Measurements from ENCODE around the gene ALDOB.

Gene ALDOB

GRCh38 chr9:101417389-101417788 lies 18.2 kb downstream of the ALDOB start:
- CTCF ChIA-PET, result interaction anchor here (1.2 kb wide), 1 partner anchor 42 kb away, joined by 4 read pairs; no protein-coding TSS in a partner anchor
- no peak for DNase-seq (ENCODE audit: low spot score)
- H3K27ac ChIP-seq, result no peak overlapping the region
- TF ChIP-seq, protein P1, sequence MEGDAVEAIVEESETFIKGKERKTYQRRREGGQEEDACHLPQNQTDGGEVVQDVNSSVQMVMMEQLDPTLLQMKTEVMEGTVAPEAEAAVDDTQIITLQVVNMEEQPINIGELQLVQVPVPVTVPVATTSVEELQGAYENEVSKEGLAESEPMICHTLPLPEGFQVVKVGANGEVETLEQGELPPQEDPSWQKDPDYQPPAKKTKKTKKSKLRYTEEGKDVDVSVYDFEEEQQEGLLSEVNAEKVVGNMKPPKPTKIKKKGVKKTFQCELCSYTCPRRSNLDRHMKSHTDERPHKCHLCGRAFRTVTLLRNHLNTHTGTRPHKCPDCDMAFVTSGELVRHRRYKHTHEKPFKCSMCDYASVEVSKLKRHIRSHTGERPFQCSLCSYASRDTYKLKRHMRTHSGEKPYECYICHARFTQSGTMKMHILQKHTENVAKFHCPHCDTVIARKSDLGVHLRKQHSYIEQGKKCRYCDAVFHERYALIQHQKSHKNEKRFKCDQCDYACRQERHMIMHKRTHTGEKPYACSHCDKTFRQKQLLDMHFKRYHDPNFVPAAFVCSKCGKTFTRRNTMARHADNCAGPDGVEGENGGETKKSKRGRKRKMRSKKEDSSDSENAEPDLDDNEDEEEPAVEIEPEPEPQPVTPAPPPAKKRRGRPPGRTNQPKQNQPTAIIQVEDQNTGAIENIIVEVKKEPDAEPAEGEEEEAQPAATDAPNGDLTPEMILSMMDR (conservative IDR thresholded peaks at IDR 0.05; ENCODE audit: low read depth), result no peak
- POLR2A ChIA-PET (ENCODE audit: low non-redundant PET), result no interaction called here

DNA sequence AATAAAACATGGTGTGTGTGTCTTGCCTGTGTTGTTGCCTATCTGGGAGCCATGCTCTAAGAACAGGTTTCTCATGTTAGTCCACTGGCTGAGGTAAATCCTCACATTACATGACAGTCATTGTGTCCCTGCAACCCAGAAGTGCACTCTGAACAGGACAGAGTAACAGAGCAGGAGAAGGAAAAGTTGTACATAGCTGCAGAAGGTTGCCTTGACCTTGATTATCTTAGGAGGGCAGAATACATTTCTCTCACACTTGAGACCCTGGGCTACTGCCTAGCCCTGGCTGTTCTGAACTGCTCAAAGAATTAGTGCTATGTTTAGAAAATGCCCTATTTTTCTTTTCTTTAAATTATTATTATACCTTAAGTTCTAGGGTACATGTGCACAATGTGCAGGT lies 20.0 kb downstream of the ALDOB start:
- no peak overlapping the region for H3K27ac ChIP-seq
- no peak for DNase-seq (ENCODE audit: low spot score)
- CTCF ChIA-PET, result no interaction called here
- POLR2A ChIA-PET (ENCODE audit: low non-redundant PET), result no interaction called here
- TF ChIP-seq, protein P1 (conservative IDR thresholded peaks at IDR 0.05; ENCODE audit: low read depth), result no peak

DNA sequence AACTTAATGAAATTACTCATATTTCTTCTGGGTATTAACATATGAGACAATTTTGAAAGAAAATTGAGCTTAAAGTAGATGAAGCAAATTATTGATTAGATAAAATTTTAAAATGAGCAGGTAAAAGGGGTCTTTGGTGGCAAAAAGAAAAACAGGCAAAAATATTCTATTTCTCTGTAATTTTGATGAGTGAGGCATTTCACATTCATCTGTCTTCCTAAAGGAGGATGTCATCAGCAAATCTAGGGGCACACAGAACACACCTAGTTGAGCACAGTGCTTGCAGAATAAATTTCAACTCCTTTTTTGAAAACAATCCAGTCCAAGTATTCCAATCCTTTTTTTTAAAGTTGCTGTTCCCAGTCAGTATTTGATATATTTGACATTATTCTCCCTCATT lies 20.7 kb downstream of the ALDOB start:
- POLR2A ChIA-PET (ENCODE audit: low non-redundant PET), result no interaction called here
- H3K27ac ChIP-seq, result no peak overlapping the region
- CTCF ChIA-PET, result interaction anchor here (0.6 kb wide), 2 partner anchors 15 to 42 kb away, joined by 3 to 9 read pairs; no protein-coding TSS in a partner anchor
- no peak for DNase-seq (ENCODE audit: low spot score)
- TF ChIP-seq, protein P1 (conservative IDR thresholded peaks at IDR 0.05; ENCODE audit: low read depth), result no peak

- TF ChIP-seq, protein P1 (conservative IDR thresholded peaks at IDR 0.05; ENCODE audit: low read depth), result no peak
- ChIA-PET CTCF (interaction anchor here (0.5 kb wide), 1 partner anchor 501 kb away, joined by 5 read pairs; no protein-coding TSS in a partner anchor), POLR2A (ENCODE audit: low non-redundant PET) (no interaction called here)
- H3K27ac ChIP-seq, result no peak overlapping the region
- no peak for DNase-seq (ENCODE audit: low spot score)
These were observed 26.5 kb downstream of the ALDOB start for GRCh38 chr9:101409079-101409477.

GRCh38 chr9:101408374-101409078 lies 27.0 kb downstream of the ALDOB start:
- TF ChIP-seq, protein P1 (conservative IDR thresholded peaks at IDR 0.05; ENCODE audit: low read depth), result no peak
- ChIA-PET POLR2A (ENCODE audit: low non-redundant PET) (no interaction called here), CTCF (interaction anchor here (0.5 kb wide), 1 partner anchor 501 kb away, joined by 5 read pairs; no protein-coding TSS in a partner anchor)
- no peak overlapping the region for H3K27ac ChIP-seq
- DNase-seq (ENCODE audit: low spot score), result no peak

DNA sequence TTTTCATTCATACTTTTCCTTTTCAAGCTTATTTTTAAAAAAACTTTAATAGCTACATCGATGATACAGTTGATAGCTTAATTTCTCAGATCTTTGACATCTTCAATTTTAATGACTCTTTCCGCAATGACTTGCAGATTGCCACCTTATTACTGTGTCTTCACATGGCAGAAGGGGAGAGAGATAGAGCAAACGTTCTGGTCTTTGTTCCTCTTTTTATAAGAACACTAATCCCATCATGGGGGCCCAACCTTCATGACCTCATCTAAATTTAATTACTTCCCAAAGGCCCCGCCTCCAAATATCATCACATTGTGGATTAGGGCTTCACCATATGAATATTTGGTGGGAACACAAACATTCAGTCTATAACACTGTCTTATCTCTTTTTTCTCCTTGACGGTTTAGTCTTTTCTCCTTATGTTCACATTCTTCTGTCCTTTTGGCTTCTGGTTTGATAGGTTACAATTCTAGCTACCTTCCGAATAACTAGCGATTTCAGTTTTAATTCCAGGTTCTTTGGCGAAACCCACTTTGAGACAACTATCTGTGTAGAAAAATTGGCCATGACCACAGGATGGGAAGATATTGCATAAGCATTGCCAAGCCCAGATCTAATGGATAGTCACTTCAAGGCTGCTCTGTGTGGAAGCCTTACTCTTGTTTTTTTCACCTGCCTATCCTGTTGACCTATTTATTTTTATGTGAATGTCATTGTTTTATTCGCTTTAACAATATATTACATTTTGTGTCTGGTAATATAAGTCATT lies 31.9 kb downstream of the ALDOB start:
- POLR2A ChIA-PET (ENCODE audit: low non-redundant PET), result interaction anchor here (0.7 kb wide), 1 partner anchor 1250 kb away, joined by 4 read pairs; no protein-coding TSS in a partner anchor
- no peak for DNase-seq (ENCODE audit: low spot score)
- TF ChIP-seq, protein P1 (conservative IDR thresholded peaks at IDR 0.05; ENCODE audit: low read depth), result no peak
- CTCF ChIA-PET, result interaction anchor here (0.7 kb wide), 1 partner anchor 68 kb away, joined by 3 read pairs; no protein-coding TSS in a partner anchor
- no peak overlapping the region for H3K27ac ChIP-seq
